Measurements from ENCODE around the gene PBX2. TPM values are rescaled to one million over a fixed set of nuclear protein-coding genes. Genes with fewer than 3 reads are reported as not detected.

The PBX2 gene
- total and polyA plus RNA-seq, 10 of the 15 experiments (the other 5 are each of a cell fraction or from before 2014, with no cell fraction given), result 0.84 to 66.5 (median 20.6) TPM

DNA sequence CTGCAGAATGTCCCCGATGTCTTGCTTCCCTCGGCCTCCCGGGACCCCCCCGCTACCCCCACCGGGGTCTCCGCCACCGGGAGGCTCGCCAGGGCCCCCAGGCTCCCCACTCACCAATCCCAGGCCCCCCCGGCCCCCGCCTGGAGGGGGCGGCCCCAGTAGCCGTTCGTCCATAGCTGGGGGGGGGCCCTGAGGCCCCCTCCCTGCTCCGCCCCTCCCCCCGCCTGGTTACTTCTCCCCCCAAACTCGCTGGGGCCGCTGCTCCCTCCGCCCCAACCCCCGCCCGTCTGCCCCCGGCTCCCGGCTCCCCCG is 304 bp downstream of the PBX2 start:
- ChIA-PET POLR2A (interaction anchor here (0.6 to 7.0 kb wide), 6 partner anchors 11 to 956 kb away, joined by 3 to 123 read pairs (median 4); partner anchors contain the start of genes AGPAT1, ATF6B, EGFL8 and FKBPL), CTCF (no interaction called here), SMC1A (ENCODE audit: uncharacterized antibody, unreplicated experiment) (interaction anchor here (4.2 to 4.3 kb wide), 2 partner anchors 12 to 60 kb away, joined by 24 to 41 read pairs; partner anchors contain the start of genes AGPAT1, ATF6B, FKBPL and RNF5), RAD21 (ENCODE audit: unreplicated experiment) (interaction anchor here (1.0 to 1.6 kb wide), 2 partner anchors 11 to 12 kb away, joined by 5 to 6 read pairs; no protein-coding TSS in a partner anchor)
- DNase-seq (ENCODE audit: low read depth, low spot score), result no peak
- no peak overlapping the region for H2AFZ ChIP-seq (ENCODE audit: control insufficient read depth, low read depth, low read length)
- WGBS (ENCODE audit: insufficient coverage, insufficient replicate concordance, low lambda C conversion rate, missing lambda C conversion rate), result 0% methylated on average over 3 of the region's 23 CpGs
- BruUV-seq (replicated peaks), result no TSS peak
- no peak for FAIRE-seq
- peaks cover 36% of the 10 kb centered on the region for H3K4me1 ChIP-seq (ENCODE audit: control insufficient read depth, insufficient read depth, low read length)
- no peaks in the 10 kb centered on the region for H3K9me3 ChIP-seq (replicated peaks; ENCODE audit: control insufficient read depth, insufficient read depth, low read length)
- 0 out of 2 replicates have a peak, but pooled peaks have one; percentile 37 for TF ChIP-seq YY1 (IDR thresholded peaks at IDR 0.05; ENCODE audit: low read depth, low read length)
- no peak for TF ChIP-seq SREBF2 (IDR thresholded peaks at IDR 0.05; ENCODE audit: low read length)
- no peak for TF ChIP-seq NRF1 (conservative IDR thresholded peaks at IDR 0.05; ENCODE audit: low read depth, low read length)
- H4K20me1 ChIP-seq (ENCODE audit: control insufficient read depth, insufficient read depth), result no peaks in the 10 kb centered on the region
- no peak for ATAC-seq
- peak overlapping the region; percentile 90 for H3K4me3 ChIP-seq
- H3K27ac ChIP-seq (ENCODE audit: control insufficient read depth, insufficient read depth), result peak overlapping the region; percentile 100
- intact Hi-C loops (cut with micrococcal nuclease; ENCODE audit: unreplicated experiment) (loop anchor here (1.0 to 2.0 kb wide), 2 partner anchors 13 to 59 kb away; partner anchors contain the start of genes AGPAT1 and FKBPL), in situ Hi-C loops (cut with MboI) (no loop called here)
- H3K36me3 ChIP-seq (ENCODE audit: control insufficient read depth in 2 of 2, insufficient read depth in 2 of 2, low read length in 1 of 2), result peaks cover 0 to 6% of the 10 kb centered on the region in 2 experiments; a peak in 3 of 4 replicates
- H3K79me2 ChIP-seq (ENCODE audit: control insufficient read depth, insufficient read depth, low read length), result peaks cover 57% of the 10 kb centered on the region
- no peaks in the 10 kb centered on the region for H3K27me3 ChIP-seq (replicated peaks in 1 of 2; ENCODE audit: control insufficient read depth in 2 of 2, insufficient read depth in 2 of 2, low read length in 1 of 2)
- H3K4me2 ChIP-seq (ENCODE audit: control insufficient read depth, insufficient read depth), result peak overlapping the region; percentile 93; the same call in 1 of the 2 replicates
- peak overlapping the region; percentile 99 for H3K9ac ChIP-seq (ENCODE audit: control insufficient read depth, insufficient read depth, low read length)

DNA sequence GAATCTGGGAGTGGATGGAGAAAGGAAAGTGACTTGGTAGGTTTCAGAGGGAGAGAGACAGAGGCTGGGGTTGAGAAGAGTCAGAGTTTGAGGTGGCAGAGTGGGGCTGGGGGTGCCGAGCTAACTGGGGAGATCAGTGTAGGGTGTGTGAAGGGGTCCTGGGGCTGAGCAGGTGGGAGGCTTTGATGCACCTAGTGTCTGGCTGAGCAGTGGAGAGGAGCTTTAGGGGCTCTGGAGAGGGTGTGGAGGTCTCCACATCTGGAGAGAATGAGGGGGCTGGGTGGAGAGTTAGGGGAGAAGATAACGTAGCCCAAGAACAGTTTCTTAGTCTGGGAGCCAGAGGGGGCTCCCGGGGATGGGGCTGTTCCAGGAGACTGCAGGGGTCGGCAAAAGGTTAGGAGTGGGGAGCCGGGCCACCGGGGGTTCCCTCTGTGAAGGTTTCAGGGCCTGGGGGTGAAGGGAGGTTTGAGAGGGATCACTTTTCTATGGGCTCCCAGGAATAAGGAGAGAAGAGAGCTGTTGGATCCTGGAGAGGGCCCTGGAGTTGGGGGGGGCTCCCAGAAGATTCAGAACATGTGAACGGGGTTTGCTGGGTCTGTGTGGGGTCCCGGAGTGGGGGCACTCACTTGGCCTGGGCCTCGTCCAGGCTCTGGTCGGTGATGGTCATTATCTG is 797 bp downstream of the PBX2 start:
- intact Hi-C loops (cut with micrococcal nuclease; ENCODE audit: unreplicated experiment), result no loop called here
- BruUV-seq (replicated peaks), result no TSS peak
- Histone ChIP-seq H3K4me2 (ENCODE audit: control insufficient read depth, insufficient read depth) (peak overlapping the region; percentile 93), H3K9me3 (replicated peaks; ENCODE audit: control insufficient read depth, insufficient read depth, low read length) (no peaks in the 10 kb centered on the region), H2AFZ (ENCODE audit: control insufficient read depth, low read depth, low read length) (no peak overlapping the region), H4K20me1 (ENCODE audit: control insufficient read depth, insufficient read depth) (no peaks in the 10 kb centered on the region), H3K27ac (ENCODE audit: control insufficient read depth, insufficient read depth) (peak overlapping the region; percentile 100), H3K4me1 (ENCODE audit: control insufficient read depth, insufficient read depth, low read length) (peaks cover 31% of the 10 kb centered on the region), H3K9ac (ENCODE audit: control insufficient read depth, insufficient read depth, low read length) (peak overlapping the region; percentile 99), H3K27me3 (replicated peaks in 1 of 2; ENCODE audit: control insufficient read depth in 2 of 2, insufficient read depth in 2 of 2, low read length in 1 of 2) (no peaks in the 10 kb centered on the region), H3K79me2 (ENCODE audit: control insufficient read depth, insufficient read depth, low read length) (peaks cover 56% of the 10 kb centered on the region), H3K36me3 (ENCODE audit: control insufficient read depth in 2 of 2, insufficient read depth in 2 of 2, low read length in 1 of 2) (peaks cover 0 to 6% of the 10 kb centered on the region in 2 experiments; a peak in 3 of 4 replicates), H3K4me3 (peak overlapping the region; percentile 90)
- ATAC-seq, result no peak
- under 1% methylated on average over 10 of the region's 10 CpGs for WGBS (ENCODE audit: insufficient coverage, insufficient replicate concordance, low lambda C conversion rate, missing lambda C conversion rate)
- CTCF ChIA-PET, result interaction anchor here (0.9 kb wide), 1 partner anchor 270 kb away, joined by 5 read pairs; no protein-coding TSS in a partner anchor
- RAD21 ChIA-PET (ENCODE audit: unreplicated experiment), result interaction anchor here (1.6 kb wide), 1 partner anchor 10 kb away, joined by 6 read pairs; no protein-coding TSS in a partner anchor
- FAIRE-seq, result no peak
- SMC1A ChIA-PET (ENCODE audit: uncharacterized antibody, unreplicated experiment), result interaction anchor here (1.6 kb wide), 1 partner anchor 10 kb away, joined by 6 read pairs; no protein-coding TSS in a partner anchor
- TF ChIP-seq JUND (IDR thresholded peaks at IDR 0.05; ENCODE audit: low read depth, low read length) (no peak), KDM1A (IDR thresholded peaks at IDR 0.05; ENCODE audit: borderline replicate concordance) (no peak)
- TF ChIP-seq, protein P1, sequence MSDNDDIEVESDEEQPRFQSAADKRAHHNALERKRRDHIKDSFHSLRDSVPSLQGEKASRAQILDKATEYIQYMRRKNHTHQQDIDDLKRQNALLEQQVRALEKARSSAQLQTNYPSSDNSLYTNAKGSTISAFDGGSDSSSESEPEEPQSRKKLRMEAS (IDR thresholded peaks at IDR 0.05; ENCODE audit: low read depth, low read length), result no peak
- in situ Hi-C loops (cut with MboI), result no loop called here
- DNase-seq (ENCODE audit: low read depth, low spot score), result no peak
- POLR2A ChIA-PET, result interaction anchor here (0.8 to 7.0 kb wide), 4 partner anchors 8 to 79 kb away, joined by 3 to 123 read pairs (median 37); partner anchors contain the start of genes AGPAT1, ATF6B, FKBPL and RNF5
